A375 (cell line): Measurements from ENCODE around the gene COASY. TPM values are rescaled to one million over a fixed set of nuclear protein-coding genes. Genes with fewer than 3 reads are reported as not detected.

Experiments
- total RNA-seq: library from RNA; depleted of rRNA; stranded (reverse); fragments of >200 nt; shearing (Covaris generic); gene quantifications from 2 replicates; pipeline ENCODE4 v1.2.3, GENCODE V29; 2014; rRNA removed

COASY gene
- 57.8 and 67.7 TPM in 2 replicates for total RNA-seq

GRCh38 chr17:42561897-42562387, at the start of gene COASY:
Gene COASY, plus strand, starts transcription at chr17:42562148. Its CDS starts 475 bp downstream, at chr17:42562623.

GRCh38 chr17:42536048-42536371, 25.9 kb upstream of the COASY start, which contains the start of gene NAGLU:
Gene NAGLU, plus strand, starts transcription at chr17:42536241. Its CDS starts 32 bp downstream, at chr17:42536273.

GRCh38 chr17:42552736-42553135, 9.2 kb upstream of the COASY start, which contains the start of gene HSD17B1:
Gene HSD17B1, plus strand, starts transcription at chr17:42552923. Its CDS starts 11 bp downstream, at chr17:42552934.

GRCh38 chr17:42566883-42567573, 5.1 kb downstream of the COASY start, which contains the start of gene MLX:
Gene MLX, plus strand, starts transcription at chr17:42567100. Its CDS starts 25 bp downstream, at chr17:42567125.

GRCh38 chr17:42577532-42578281, 15.8 kb downstream of the COASY start, which contains the start of gene PSMC3IP:
Gene PSMC3IP, minus strand, starts transcription at chr17:42577729. Its CDS starts 43 bp downstream, at chr17:42577686.

GRCh38 chr17:42609182-42609813, 47.4 kb downstream of the COASY start, which contains the start of the genes RETREG3 and TUBG1:
Gene RETREG3, minus strand, starts transcription at chr17:42609374. Its CDS starts 50 bp downstream, at chr17:42609324.
Gene TUBG1, plus strand, starts transcription at chr17:42609683. Its CDS starts 55 bp downstream, at chr17:42609738.

Other genes starting within 250 kb of the COASY start
- 43.0 and 47.5 TPM in 2 replicates for gene STAT3, start 173.7 kb upstream of the COASY start, total RNA-seq
- 257 and 264 TPM in 2 replicates for gene CAVIN1, start 138.9 kb upstream of the COASY start, total RNA-seq
- 22.3 and 26.5 TPM in 2 replicates for gene ATP6V0A1, start 103.3 kb upstream of the COASY start, total RNA-seq
- 31.4 and 37.1 TPM in 2 replicates for gene NAGLU, start 25.9 kb upstream of the COASY start, total RNA-seq
- 3.8 and 5.0 TPM in 2 replicates for gene HSD17B1, start 9.2 kb upstream of the COASY start, total RNA-seq
- 45.8 and 51.8 TPM in 2 replicates for gene MLX, start 5.0 kb downstream of the COASY start, total RNA-seq
- gene PSMC3IP, start 15.6 kb downstream of the COASY start, total RNA-seq: 46.8 and 48.6 TPM in 2 replicates
- 23.0 and 23.5 TPM in 2 replicates for gene RETREG3, start 47.2 kb downstream of the COASY start, total RNA-seq
- 112 and 124 TPM in 2 replicates for gene TUBG1, start 47.5 kb downstream of the COASY start, total RNA-seq
- gene TUBG2, start 97.1 kb downstream of the COASY start, total RNA-seq: 14.8 and 15.7 TPM in 2 replicates
- 20.7 and 31.9 TPM in 2 replicates for gene PLEKHH3, start 114.8 kb downstream of the COASY start, total RNA-seq
- 0.72 and 1.4 TPM in 2 replicates for gene CCR10, start 119.7 kb downstream of the COASY start, total RNA-seq
- 15.5 and 15.7 TPM in 2 replicates for gene CNTNAP1, start 120.4 kb downstream of the COASY start, total RNA-seq
- 22.5 and 31.1 TPM in 2 replicates for gene EZH1, start 182.9 kb downstream of the COASY start, total RNA-seq
- gene RAMP2, start 199.1 kb downstream of the COASY start, total RNA-seq: not detected in 2 replicates
- 121 and 134 TPM in 2 replicates for gene VPS25, start 211.3 kb downstream of the COASY start, total RNA-seq
- gene WNK4, start 218.5 kb downstream of the COASY start, total RNA-seq: 16.1 and 27.3 TPM in 2 replicates
- gene COA3, start 236.6 kb downstream of the COASY start, total RNA-seq: 67.6 and 71.2 TPM in 2 replicates
- gene CNTD1, start 236.7 kb downstream of the COASY start, total RNA-seq: 0.34 TPM in 1 of 2 replicates, not detected in the other